HEK293T (cell line): ENCODE data around the gene DZANK1.
A peak's percentile ranks its signal among the peaks of the same experiment; 100 is the strongest.

Experiments used
- CTCF ChIA-PET: fragments of 350-600 bp; formaldehyde crosslinking; extraction: SDS; loops from one replicate; lab custom pipeline; 2021; ENCODE audit warnings: antibody characterized with exemption, inconsistent platforms; lab: Yijun Ruan, JAX
- POLR2A ChIA-PET: fragments of 350-600 bp; formaldehyde crosslinking; extraction: SDS; loops from one replicate; lab custom pipeline; 2020; ENCODE audit warnings: antibody characterized with exemption, inconsistent platforms; lab: Yijun Ruan, JAX
- DNase-seq: peaks from one replicate; pipeline ENCODE4 v3.0.0; 2012; ENCODE audit warnings: mixed read lengths; ENCODE audit errors: extremely low spot score
- ARNT ChIP-seq: fragments of 450-650 bp; IDR thresholded peaks from 2 replicates; pipeline ENCODE4 v1.6.1; 2017; ENCODE audit warnings: mild to moderate bottlenecking
- BHLHE40 ChIP-seq: fragments of 450-650 bp; IDR thresholded peaks from 2 replicates; pipeline ENCODE4 v1.6.1; 2016; ENCODE audit warnings: mild to moderate bottlenecking, moderate library complexity, borderline replicate concordance
- CTBP1 ChIP-seq: fragments of 450-650 bp; IDR thresholded peaks from 2 replicates; pipeline ENCODE4 v1.6.1; 2016; ENCODE audit warnings: borderline replicate concordance
- ELF4 ChIP-seq: fragments of 450-650 bp; IDR thresholded peaks from 2 replicates; pipeline ENCODE4 v1.6.1; 2017; ENCODE audit warnings: antibody characterized with exemption
- FOXA1 ChIP-seq: fragments of 450-650 bp; IDR thresholded peaks from 2 replicates; pipeline ENCODE4 v1.6.1; 2016; ENCODE audit warnings: mild to moderate bottlenecking
- FOXK2 ChIP-seq: fragments of 450-650 bp; IDR thresholded peaks from 2 replicates; pipeline ENCODE4 v1.6.1; 2016; ENCODE audit warnings: mild to moderate bottlenecking
- FOXM1 ChIP-seq: fragments of 450-650 bp; IDR thresholded peaks from 2 replicates; pipeline ENCODE4 v1.6.1; 2017; ENCODE audit warnings: mild to moderate bottlenecking, borderline replicate concordance
- HDGF ChIP-seq: fragments of 450-650 bp; IDR thresholded peaks from 2 replicates; pipeline ENCODE4 v1.6.1; 2017; ENCODE audit warnings: antibody characterized with exemption, borderline replicate concordance
- L3MBTL2 ChIP-seq: fragments of 450-650 bp; conservative IDR thresholded peaks from 2 replicates; pipeline ENCODE4 v1.6.1; 2016; ENCODE audit warnings: mild to moderate bottlenecking
- LEF1 ChIP-seq: fragments of 450-650 bp; IDR thresholded peaks from 2 replicates; pipeline ENCODE4 v1.6.1; 2017; ENCODE audit warnings: mild to moderate bottlenecking, borderline replicate concordance
- NFRKB ChIP-seq: fragments of 450-650 bp; IDR thresholded peaks from 2 replicates; pipeline ENCODE4 v1.6.1; 2016; ENCODE audit warnings: mild to moderate bottlenecking, moderate library complexity
- SP1 ChIP-seq: fragments of 450-650 bp; IDR thresholded peaks from 2 replicates; pipeline ENCODE4 v1.6.1; 2017
- SUZ12 ChIP-seq: fragments of 450-650 bp; IDR thresholded peaks from 2 replicates; pipeline ENCODE4 v1.6.1; 2016; ENCODE audit warnings: mild to moderate bottlenecking
- TARDBP ChIP-seq: fragments of 450-650 bp; IDR thresholded peaks from 2 replicates; pipeline ENCODE4 v1.6.1; 2016
- ZNF384 ChIP-seq: fragments of 450-650 bp; IDR thresholded peaks from 2 replicates; pipeline ENCODE4 v1.6.1; 2016
- TF ChIP-seq, protein P1 (sequence below): fragments of 450-650 bp; IDR thresholded peaks from 2 replicates; pipeline ENCODE4 v1.6.1; 2016

Gene DZANK1

GRCh38 chr20:18496740-18497592 is 30.1 kb upstream of the DZANK1 start, which contains the start of gene RBBP9:
Gene RBBP9, minus strand, starts transcription at chr20:18497225. Its CDS starts 58 bp downstream, at chr20:18497167.
- peak; percentile 86 for DNase-seq
- ChIA-PET POLR2A (interaction anchor here (0.6 to 4.5 kb wide), 10 partner anchors 8 to 97 kb away, joined by 3 to 113 read pairs (median 4); partner anchors contain the start of genes DZANK1, POLR3F, SEC23B and SMIM26), CTCF (interaction anchor here (0.6 to 1.5 kb wide), 2 partner anchors 10 to 954 kb away, joined by 3 to 6 read pairs; no protein-coding TSS in a partner anchor)

GRCh38 chr20:18496042-18496441 is 29.2 kb upstream of the DZANK1 start:
- TF ChIP-seq ARNT (no peak), LEF1 (no peak), L3MBTL2 (no peak), SP1 (no peak), CTBP1 (no peak), FOXM1 (no peak), ZNF384 (no peak), ELF4 (no peak), FOXK2 (no peak), TARDBP (no peak), SUZ12 (no peak), NFRKB (no peak), BHLHE40 (no peak), HDGF (no peak), FOXA1 (no peak)
- TF ChIP-seq, protein P1, sequence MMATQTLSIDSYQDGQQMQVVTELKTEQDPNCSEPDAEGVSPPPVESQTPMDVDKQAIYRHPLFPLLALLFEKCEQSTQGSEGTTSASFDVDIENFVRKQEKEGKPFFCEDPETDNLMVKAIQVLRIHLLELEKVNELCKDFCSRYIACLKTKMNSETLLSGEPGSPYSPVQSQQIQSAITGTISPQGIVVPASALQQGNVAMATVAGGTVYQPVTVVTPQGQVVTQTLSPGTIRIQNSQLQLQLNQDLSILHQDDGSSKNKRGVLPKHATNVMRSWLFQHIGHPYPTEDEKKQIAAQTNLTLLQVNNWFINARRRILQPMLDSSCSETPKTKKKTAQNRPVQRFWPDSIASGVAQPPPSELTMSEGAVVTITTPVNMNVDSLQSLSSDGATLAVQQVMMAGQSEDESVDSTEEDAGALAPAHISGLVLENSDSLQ = no peak
- CTCF ChIA-PET = no interaction called here
- POLR2A ChIA-PET = interaction anchor here (1.3 to 4.5 kb wide), 4 partner anchors 9 to 82 kb away, joined by 4 to 113 read pairs (median 14); partner anchors contain the start of genes DZANK1, POLR3F and SEC23B
- DNase-seq = peak; percentile 11

More at GRCh38 chr20:18496740-18497592, 30.1 kb upstream of the DZANK1 start, which contains the start of gene RBBP9:
- TF ChIP-seq ARNT (no peak), SUZ12 (no peak), SP1 (no peak), CTBP1 (no peak), HDGF (no peak), LEF1 (no peak), FOXK2 (no peak), FOXA1 (no peak), FOXM1 (no peak), NFRKB (no peak), L3MBTL2 (no peak), ELF4 (no peak), TARDBP (no peak), BHLHE40 (no peak), ZNF384 (no peak)
- TF ChIP-seq, protein P1 = no peak

DNA sequence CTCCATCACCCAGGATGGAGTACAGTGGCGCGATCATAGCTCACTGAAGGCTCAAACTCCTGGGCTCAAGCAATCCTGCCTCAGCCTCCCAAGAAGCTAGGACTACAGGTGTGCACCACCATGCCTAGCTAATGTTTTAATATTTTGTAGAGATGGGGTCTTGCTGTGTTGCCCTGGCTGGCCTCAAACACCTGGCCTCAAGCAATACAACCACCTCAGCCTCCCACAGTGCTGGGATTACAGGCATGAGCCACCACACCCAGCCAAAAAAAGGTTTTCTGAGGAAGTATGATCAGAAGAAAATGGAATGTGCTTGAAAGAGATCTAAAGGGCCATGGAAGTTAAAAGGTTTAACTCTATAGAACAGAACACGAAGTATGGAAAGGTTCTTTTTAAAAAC is 21.5 kb upstream of the DZANK1 start:
- POLR2A ChIA-PET = interaction anchor here (1.3 kb wide), 1 partner anchor 19 kb away, joined by 3 read pairs; the partner anchor contains the start of gene SEC23B
- CTCF ChIA-PET = interaction anchor here (0.6 kb wide), 1 partner anchor 28 kb away, joined by 4 read pairs; no protein-coding TSS in a partner anchor
- no peak for DNase-seq
- TF ChIP-seq FOXK2 (no peak), ARNT (no peak), CTBP1 (no peak), SUZ12 (no peak), SP1 (no peak), NFRKB (no peak), FOXA1 (no peak), HDGF (no peak), LEF1 (no peak), L3MBTL2 (no peak), ZNF384 (no peak), BHLHE40 (no peak), FOXM1 (no peak), ELF4 (no peak), TARDBP (no peak)
- TF ChIP-seq, protein P1 = no peak

- DNase-seq = no peak
- CTCF ChIA-PET = no interaction called here
- TF ChIP-seq LEF1 = no peak
- no peak for TF ChIP-seq TARDBP
- TF ChIP-seq FOXK2 = no peak
- TF ChIP-seq HDGF = no peak
- TF ChIP-seq CTBP1 = no peak
- no peak for TF ChIP-seq SUZ12
- TF ChIP-seq NFRKB = no peak
- TF ChIP-seq ELF4 = no peak
- no peak for TF ChIP-seq ZNF384
- no peak for TF ChIP-seq ARNT
- no peak for TF ChIP-seq SP1
- POLR2A ChIA-PET = no interaction called here
These were observed 14.8 kb upstream of the DZANK1 start for GRCh38 chr20:18481596-18481995.

- TF ChIP-seq NFRKB (no peak), LEF1 (no peak), HDGF (no peak), FOXK2 (no peak), L3MBTL2 (no peak)
- no peak for DNase-seq
- CTCF ChIA-PET = no interaction called here
- POLR2A ChIA-PET = interaction anchor here (1.3 kb wide), 1 partner anchor 11 kb away, joined by 7 read pairs; the partner anchor contains the start of genes DZANK1 and POLR3F
These were observed 11.0 kb upstream of the DZANK1 start for GRCh38 chr20:18477821-18478220.
